CD4-positive, CD25-positive, alpha-beta regulatory T cell (primary cell): ENCODE measurements around the gene FMO1. TPM values are rescaled to one million over a fixed set of nuclear protein-coding genes. Genes with fewer than 3 reads are reported as not detected.

Source experiments
- ATAC-seq, 2 donors: fragments of 150-1000 bp; cut with Tn5 transposase; one replicate each; pipeline ENCODE4 v1.10.0; 2021; ENCODE audit warnings: low read depth in 2 of 2, moderate number of reproducible peaks in 2 of 2, moderate library complexity in 1 of 2
- DNase-seq, 3 donors: peaks; one replicate each; pipeline versions ENCODE4 v3.0.0 to v3.0.0-alpha.2; 2012 to 2022; ENCODE audit warnings: mixed read lengths in 1 of 3
- H3K27ac ChIP-seq: one replicate; pipeline ENCODE4 v1.7.0; 2013; ENCODE audit warnings: mild to moderate bottlenecking, low read length; ENCODE audit not compliant: insufficient read depth, poor library complexity, severe bottlenecking
- H3K27me3 ChIP-seq: one replicate; pipeline ENCODE4 v1.7.0; 2013; ENCODE audit warnings: low read length; ENCODE audit not compliant: control insufficient read depth, insufficient read depth
- H3K36me3 ChIP-seq: one replicate; pipeline ENCODE4 v1.7.0; 2013; ENCODE audit warnings: mild to moderate bottlenecking, low read length, moderate library complexity; ENCODE audit not compliant: control insufficient read depth, insufficient read depth
- H3K4me1 ChIP-seq: 2 replicates; pipeline ENCODE4 v1.7.0; 2013; ENCODE audit warnings: mild to moderate bottlenecking, low read length; ENCODE audit not compliant: insufficient read depth, control insufficient read depth, poor library complexity, severe bottlenecking
- H3K4me3 ChIP-seq: one replicate; pipeline ENCODE4 v1.7.0; 2013; ENCODE audit warnings: low read depth, mild to moderate bottlenecking, low read length, moderate library complexity
- H3K9me3 ChIP-seq, 2 experiments: 1 replicate in 1 of 2; 2 replicates in 1 of 2; pipeline ENCODE4 v1.7.0; 2013; ENCODE audit warnings: low read length in 2 of 2, mild to moderate bottlenecking in 1 of 2, moderate library complexity in 1 of 2; ENCODE audit not compliant: control insufficient read depth in 2 of 2
- H3K27ac Mint-ChIP-seq, 3 donors: one replicate each; pipeline ENCODE4 v1.8.0; 2020 to 2022; ENCODE audit warnings: mild to moderate bottlenecking in 3 of 3, mixed read lengths in 3 of 3, moderate library complexity in 2 of 3
- H3K27me3 Mint-ChIP-seq: one replicate; pipeline ENCODE4 v1.8.0; 2022; ENCODE audit warnings: mild to moderate bottlenecking, mixed read lengths
- H3K36me3 Mint-ChIP-seq: one replicate; pipeline ENCODE4 v1.8.0; 2020; ENCODE audit warnings: mixed read lengths
- H3K4me1 Mint-ChIP-seq, 4 donors: one replicate each; pipeline ENCODE4 v1.8.0; 2020 to 2022; ENCODE audit warnings: mixed read lengths in 4 of 4, mild to moderate bottlenecking in 1 of 4
- H3K4me3 Mint-ChIP-seq, 4 donors: one replicate each; pipeline ENCODE4 v1.8.0; 2020 to 2022; ENCODE audit warnings: mild to moderate bottlenecking in 4 of 4, mixed read lengths in 4 of 4, moderate library complexity in 3 of 4
- H3K9me3 Mint-ChIP-seq, 7 donors: one replicate each; pipeline ENCODE4 v1.8.0; 2020 to 2022; ENCODE audit warnings: mixed read lengths in 7 of 7, mild to moderate bottlenecking in 3 of 7, moderate library complexity in 2 of 7
- polyA plus RNA-seq, 4 donors: library from polyadenylated mRNA; unstranded; fragments of 300-500 nt; fragmentation: Illumina TruSeq; gene quantifications; one replicate each; pipeline ENCODE4 v1.2.3, GENCODE V29; 2021
- total RNA-seq: library from RNA; stranded (reverse); gene quantifications from one replicate; pipeline ENCODE4 v1.2.3, GENCODE V29; 2022

FMO1 gene, protein sequence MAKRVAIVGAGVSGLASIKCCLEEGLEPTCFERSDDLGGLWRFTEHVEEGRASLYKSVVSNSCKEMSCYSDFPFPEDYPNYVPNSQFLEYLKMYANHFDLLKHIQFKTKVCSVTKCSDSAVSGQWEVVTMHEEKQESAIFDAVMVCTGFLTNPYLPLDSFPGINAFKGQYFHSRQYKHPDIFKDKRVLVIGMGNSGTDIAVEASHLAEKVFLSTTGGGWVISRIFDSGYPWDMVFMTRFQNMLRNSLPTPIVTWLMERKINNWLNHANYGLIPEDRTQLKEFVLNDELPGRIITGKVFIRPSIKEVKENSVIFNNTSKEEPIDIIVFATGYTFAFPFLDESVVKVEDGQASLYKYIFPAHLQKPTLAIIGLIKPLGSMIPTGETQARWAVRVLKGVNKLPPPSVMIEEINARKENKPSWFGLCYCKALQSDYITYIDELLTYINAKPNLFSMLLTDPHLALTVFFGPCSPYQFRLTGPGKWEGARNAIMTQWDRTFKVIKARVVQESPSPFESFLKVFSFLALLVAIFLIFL
- total RNA-seq = not detected
- not detected for polyA plus RNA-seq

DNA sequence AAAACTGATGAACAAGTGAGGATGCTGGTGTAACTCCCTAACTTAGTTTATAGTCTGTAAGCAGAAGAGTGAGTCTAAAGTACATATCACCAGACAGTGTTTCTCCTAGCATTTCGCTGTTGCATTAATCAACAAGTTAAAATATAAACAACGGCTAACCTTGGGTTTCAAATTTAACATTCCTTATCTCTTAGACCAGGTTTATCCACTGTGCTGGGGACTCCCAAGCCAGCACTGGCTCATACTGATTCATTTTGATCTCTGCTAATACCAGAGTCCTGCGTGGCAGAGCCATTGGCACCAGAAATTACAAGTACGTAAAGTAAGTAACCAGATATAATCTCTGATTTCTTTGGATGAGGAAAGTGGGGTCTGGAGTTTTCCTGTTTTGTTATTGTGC is at the start of gene FMO1:
Gene FMO1, plus strand, starts transcription at position 193 of the 400 bp plus-strand sequence. CDS start 9,594 bp downstream, outside the sequence.
- Histone ChIP-seq H3K4me1 (peaks cover 8% of the 10 kb centered on the region), H3K27ac (no peak within 1 kb of the TSS), H3K9me3 (no peaks in the 10 kb centered on the region), H3K36me3 (no peaks in the 10 kb centered on the region), H3K4me3 (no peak within 1 kb of the TSS), H3K27me3 (peaks cover 11% of the 10 kb centered on the region)
- Mint-ChIP-seq H3K4me3 (no peak within 1 kb of the TSS), H3K4me1 (peaks cover 0 to 13% (median 2%) of the 10 kb centered on the region in 4 donors), H3K36me3 (no peaks in the 10 kb centered on the region), H3K27ac (no peak within 1 kb of the TSS), H3K9me3 (peaks cover 0 to 1% (median 0%) of the 10 kb centered on the region in 7 donors), H3K27me3 (peaks cover 37% of the 10 kb centered on the region)
- ATAC-seq (no peak), DNase-seq (no peak)

DNA sequence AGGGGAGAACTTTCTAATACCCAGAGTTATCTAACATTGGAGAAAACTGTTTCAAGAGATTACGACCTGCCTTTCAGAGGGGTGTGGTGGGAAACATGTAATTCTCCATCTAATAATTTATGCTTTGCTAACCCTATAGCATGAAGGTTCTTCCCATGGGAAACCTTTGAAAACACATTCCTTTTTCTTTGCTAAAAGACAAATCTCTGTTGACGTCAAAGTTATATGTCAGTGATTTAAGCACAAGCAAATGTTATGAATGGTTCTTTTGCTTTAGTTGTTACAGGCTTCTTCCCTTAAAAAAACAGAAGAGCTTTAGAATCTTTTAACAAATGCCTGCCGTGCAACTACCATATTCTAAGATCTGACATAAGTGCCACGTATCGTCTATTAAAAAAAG is 44.0 kb upstream of the FMO1 start:
- H3K27me3 ChIP-seq = peaks cover 9% of the 10 kb centered on the region
- H3K9me3 Mint-ChIP-seq = no peaks in the 10 kb centered on the region

DNA sequence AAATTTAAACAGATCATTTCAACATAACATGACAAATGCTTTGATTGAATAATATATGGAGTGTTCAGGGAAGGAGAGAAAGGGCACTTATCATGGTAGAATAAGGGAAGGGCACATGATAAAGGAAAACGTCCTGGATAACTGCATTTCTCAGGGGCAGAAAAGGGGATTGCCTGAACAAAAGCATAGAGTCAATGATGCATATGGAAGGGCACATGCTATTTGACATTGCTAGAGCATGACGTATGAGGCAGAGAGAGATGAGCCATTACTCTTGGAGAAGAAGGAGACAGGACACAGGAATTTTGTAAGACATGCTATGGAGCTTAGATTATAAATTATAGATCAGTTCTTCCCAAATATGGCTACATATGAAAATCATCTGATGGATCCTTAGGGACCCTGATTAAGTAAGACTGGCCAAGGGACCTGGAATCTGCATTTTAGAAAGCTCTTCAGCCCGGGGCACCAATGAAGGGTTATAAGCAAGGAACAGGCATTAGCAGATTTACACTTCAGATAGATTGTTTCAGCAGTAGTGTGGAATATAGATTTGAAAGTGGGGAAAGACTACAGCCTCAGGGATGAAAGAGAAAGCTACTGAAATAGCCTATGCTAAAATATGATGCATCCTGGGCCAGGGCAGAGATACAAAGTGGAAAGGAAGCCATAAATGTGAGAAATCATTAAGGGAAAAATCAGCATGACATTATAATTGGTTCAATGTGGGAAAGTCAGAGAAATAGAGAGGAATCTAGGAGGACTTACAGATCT is 41.9 kb upstream of the FMO1 start:
- Mint-ChIP-seq H3K4me1 (no peaks in the 10 kb centered on the region), H3K36me3 (no peaks in the 10 kb centered on the region), H3K4me3 (no peak overlapping the region), H3K9me3 (no peaks in the 10 kb centered on the region), H3K27me3 (peaks cover 16% of the 10 kb centered on the region), H3K27ac (no peak overlapping the region)
- no peak overlapping the region for H3K27ac ChIP-seq
- no peaks in the 10 kb centered on the region for H3K4me1 ChIP-seq
- no peaks in the 10 kb centered on the region for H3K36me3 ChIP-seq
- ATAC-seq (no peak), DNase-seq (no peak)
- no peaks in the 10 kb centered on the region for H3K9me3 ChIP-seq
- H3K4me3 ChIP-seq = no peak overlapping the region
- H3K27me3 ChIP-seq = peaks cover 14% of the 10 kb centered on the region

More for the DNA sequence above, 44.0 kb upstream of the FMO1 start:
- no peaks in the 10 kb centered on the region for H3K36me3 Mint-ChIP-seq
- ATAC-seq (no peak), DNase-seq (no peak)
- no peak overlapping the region for H3K4me3 Mint-ChIP-seq
- H3K4me1 Mint-ChIP-seq = no peaks in the 10 kb centered on the region
- H3K4me1 ChIP-seq = no peaks in the 10 kb centered on the region
- H3K27me3 Mint-ChIP-seq = peaks cover 16% of the 10 kb centered on the region
- H3K27ac ChIP-seq = no peak overlapping the region
- H3K9me3 ChIP-seq = no peaks in the 10 kb centered on the region
- no peak overlapping the region for H3K4me3 ChIP-seq
- no peak overlapping the region for H3K27ac Mint-ChIP-seq
- H3K36me3 ChIP-seq = no peaks in the 10 kb centered on the region

DNA sequence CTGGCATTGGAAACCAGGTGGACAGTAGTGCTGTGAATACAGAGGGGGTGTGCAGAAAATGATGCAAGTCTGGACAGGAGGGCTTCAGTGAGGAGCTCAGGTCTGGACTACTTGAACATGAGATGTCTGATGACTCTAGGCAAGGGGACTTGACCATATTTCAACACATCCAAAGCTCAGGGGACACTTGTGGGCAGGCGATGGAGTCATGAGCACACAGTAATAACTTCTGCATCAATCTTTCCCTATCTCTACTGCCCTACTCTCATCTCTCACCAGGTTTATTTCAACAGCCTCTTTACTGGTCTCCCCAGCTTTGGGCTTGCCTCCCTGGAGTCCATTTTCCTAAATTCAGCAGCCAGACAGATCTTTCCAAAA is 41.3 kb upstream of the FMO1 start:
- H3K27ac Mint-ChIP-seq = no peak overlapping the region
- H3K4me1 Mint-ChIP-seq = no peaks in the 10 kb centered on the region
- H3K9me3 Mint-ChIP-seq = no peaks in the 10 kb centered on the region
- DNase-seq (no peak), ATAC-seq (no peak)
- peaks cover 16% of the 10 kb centered on the region for H3K27me3 Mint-ChIP-seq
- Histone ChIP-seq H3K4me3 (no peak overlapping the region), H3K27ac (no peak overlapping the region), H3K27me3 (peaks cover 14% of the 10 kb centered on the region), H3K36me3 (no peaks in the 10 kb centered on the region), H3K4me1 (no peaks in the 10 kb centered on the region), H3K9me3 (no peaks in the 10 kb centered on the region)
- H3K4me3 Mint-ChIP-seq = no peak overlapping the region
- no peaks in the 10 kb centered on the region for H3K36me3 Mint-ChIP-seq

DNA sequence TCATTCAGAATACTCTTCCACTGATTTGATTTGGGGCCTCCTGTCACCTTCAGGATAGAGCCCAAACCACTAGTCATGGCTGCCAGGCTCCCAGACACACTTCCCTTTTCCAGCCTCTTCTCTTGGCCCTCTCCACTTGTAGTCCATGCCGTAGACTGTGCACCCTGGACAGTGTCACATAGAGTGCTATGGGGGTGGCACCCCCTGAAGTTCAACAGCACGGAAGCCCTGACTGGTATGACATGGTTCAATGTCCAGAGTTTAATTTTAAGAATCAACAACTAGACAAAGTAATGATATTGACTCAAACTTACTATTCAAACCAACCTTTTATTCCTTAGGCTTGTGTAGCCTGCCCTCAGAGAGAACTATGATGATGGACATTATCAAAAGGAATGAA is 40.9 kb upstream of the FMO1 start:
- no peaks in the 10 kb centered on the region for H3K9me3 Mint-ChIP-seq
- DNase-seq (no peak), ATAC-seq (no peak)
- H3K27ac Mint-ChIP-seq = no peak overlapping the region
- no peak overlapping the region for H3K27ac ChIP-seq
- peaks cover 14% of the 10 kb centered on the region for H3K27me3 ChIP-seq
- H3K4me3 Mint-ChIP-seq = no peak overlapping the region
- no peaks in the 10 kb centered on the region for H3K36me3 ChIP-seq
- peaks cover 16% of the 10 kb centered on the region for H3K27me3 Mint-ChIP-seq
- H3K36me3 Mint-ChIP-seq = no peaks in the 10 kb centered on the region
- H3K4me1 Mint-ChIP-seq = no peaks in the 10 kb centered on the region
- no peaks in the 10 kb centered on the region for H3K9me3 ChIP-seq
- H3K4me1 ChIP-seq = no peaks in the 10 kb centered on the region
- no peak overlapping the region for H3K4me3 ChIP-seq

DNA sequence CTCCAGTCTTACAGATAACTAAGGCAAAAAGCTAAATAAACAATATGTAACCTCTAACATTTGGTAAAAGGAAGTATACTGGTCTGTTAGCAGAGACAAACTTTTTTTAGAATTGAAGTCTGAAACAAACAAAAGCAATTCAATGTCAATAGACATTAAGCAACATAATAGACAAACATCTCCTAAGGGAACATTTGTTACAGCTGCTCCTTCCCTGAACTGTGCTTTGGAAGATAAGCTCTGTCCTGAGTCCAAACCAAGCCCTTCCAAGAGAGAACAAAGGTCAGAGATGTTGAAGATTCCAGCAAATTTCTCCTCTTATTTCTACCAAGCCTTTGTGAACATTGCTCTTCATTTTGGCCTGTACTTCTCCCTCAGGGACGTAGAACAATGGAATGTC is 37.9 kb upstream of the FMO1 start:
- H3K4me1 ChIP-seq = no peaks in the 10 kb centered on the region
- H3K27ac ChIP-seq = no peak overlapping the region
- no peak overlapping the region for H3K4me3 Mint-ChIP-seq
- no peak overlapping the region for H3K4me3 ChIP-seq
- no peaks in the 10 kb centered on the region for H3K4me1 Mint-ChIP-seq
- H3K9me3 ChIP-seq = no peaks in the 10 kb centered on the region
- H3K9me3 Mint-ChIP-seq = no peaks in the 10 kb centered on the region
- H3K36me3 ChIP-seq = no peaks in the 10 kb centered on the region
- peaks cover 12% of the 10 kb centered on the region for H3K27me3 ChIP-seq
- no peak for ATAC-seq
- no peak overlapping the region for H3K27ac Mint-ChIP-seq
- DNase-seq = no peak
- H3K27me3 Mint-ChIP-seq = peaks cover 17% of the 10 kb centered on the region
- no peaks in the 10 kb centered on the region for H3K36me3 Mint-ChIP-seq

DNA sequence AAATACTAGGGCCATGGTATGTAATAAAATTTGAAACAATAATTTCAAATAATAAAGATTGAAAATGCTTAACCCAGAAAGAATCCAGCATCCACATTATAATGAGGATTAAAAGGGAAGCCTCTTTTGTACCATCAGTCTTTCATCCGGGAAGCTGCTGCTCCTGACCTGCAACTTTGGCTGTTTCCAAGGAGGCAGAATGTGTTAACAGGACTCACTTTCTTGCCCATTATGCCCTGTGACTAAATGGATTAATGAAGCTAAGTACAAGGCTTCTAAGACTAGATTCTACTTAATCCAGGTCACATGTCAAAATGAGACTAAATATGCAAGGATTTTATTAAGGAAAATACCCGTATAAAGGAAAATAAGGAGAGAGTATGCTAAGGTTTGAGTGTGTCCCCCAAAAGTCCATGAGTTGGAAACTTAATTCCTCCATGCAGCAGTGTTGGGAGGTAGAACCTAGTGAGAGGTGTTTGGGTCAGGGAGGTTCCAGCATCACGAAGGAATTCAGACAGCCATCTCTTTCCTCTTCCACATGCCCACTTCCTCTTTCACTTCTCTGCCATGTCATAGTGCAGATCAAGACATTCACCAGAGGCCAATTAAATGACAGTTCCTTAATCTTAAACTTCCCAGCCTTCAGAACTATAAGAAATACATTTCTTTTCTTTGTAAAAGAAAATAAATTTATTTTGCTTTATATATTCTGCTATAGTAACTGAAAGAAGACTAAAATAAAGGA is 35.5 kb upstream of the FMO1 start:
- peaks cover 7% of the 10 kb centered on the region for H3K27me3 ChIP-seq
- ATAC-seq = no peak

More for the DNA sequence above, 35.5 kb upstream of the FMO1 start:
- Histone ChIP-seq H3K27ac (no peak overlapping the region), H3K4me1 (no peaks in the 10 kb centered on the region), H3K9me3 (no peaks in the 10 kb centered on the region), H3K4me3 (no peak overlapping the region), H3K36me3 (no peaks in the 10 kb centered on the region)
- H3K27me3 Mint-ChIP-seq = peaks cover 8% of the 10 kb centered on the region
- no peaks in the 10 kb centered on the region for H3K4me1 Mint-ChIP-seq
- no peak overlapping the region for H3K27ac Mint-ChIP-seq
- DNase-seq = no peak
- no peak overlapping the region for H3K4me3 Mint-ChIP-seq
- no peaks in the 10 kb centered on the region for H3K36me3 Mint-ChIP-seq
- H3K9me3 Mint-ChIP-seq = no peaks in the 10 kb centered on the region
